Measurements from ENCODE around the gene SHC2.

SHC2 gene

DNA sequence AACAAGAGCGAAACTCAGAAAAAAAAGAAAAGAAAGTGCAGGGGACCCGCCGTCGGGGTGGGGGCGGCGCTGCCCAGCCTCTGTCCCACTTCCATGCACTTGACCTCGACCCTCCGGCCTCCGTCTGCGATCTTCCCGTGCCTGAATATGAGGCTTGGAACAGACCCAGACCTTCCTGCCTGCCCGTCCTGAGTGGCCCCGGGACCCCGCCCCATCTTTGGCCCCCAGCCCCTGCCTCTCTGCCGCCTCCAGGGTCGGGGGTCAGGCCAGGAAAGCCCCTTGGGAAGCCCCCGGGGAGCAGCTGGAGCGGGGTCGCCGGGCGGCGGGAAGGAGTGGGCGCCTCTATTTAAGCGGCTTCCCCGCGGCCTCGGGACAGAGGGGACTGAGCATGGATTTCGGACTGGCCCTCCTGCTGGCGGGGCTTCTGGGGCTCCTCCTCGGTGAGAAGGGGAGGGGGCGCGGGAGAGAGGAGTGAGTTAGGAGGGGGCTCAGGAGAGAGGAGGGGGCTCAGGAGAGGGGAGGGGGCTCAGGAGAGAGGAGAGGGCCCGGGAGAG lies 35.4 kb upstream of the SHC2 start, which contains the start of gene MADCAM1:
Gene MADCAM1 (plus strand): TSS at position 375 of the 554 bp plus-strand sequence. CDS start 14 bp downstream, at position 389.
- Histone ChIP-seq H2AFZ (ENCODE audit: low read depth, low read length) (no peak within 1 kb of the TSS), H3K4ac (ENCODE audit: low read depth in 1 of 2, low read length in 2 of 2) (no peak within 1 kb of the TSS), H3K9ac (ENCODE audit: low read length) (no peak within 1 kb of the TSS), H3K14ac (ENCODE audit: low read length in 2 of 2) (no peak within 1 kb of the TSS), H4K91ac (ENCODE audit: low read length) (no peak within 1 kb of the TSS), H2BK12ac (ENCODE audit: low read length in 2 of 2) (no peak within 1 kb of the TSS), H3K4me1 (ENCODE audit: control insufficient read depth, insufficient read depth, low read depth, low read length) (peaks cover 16% of the 10 kb centered on the region), H2BK120ac (ENCODE audit: low read depth, low read length) (no peak within 1 kb of the TSS), H3K79me1 (replicated peaks; ENCODE audit: low read length, poor library complexity, severe bottlenecking) (no peaks in the 10 kb centered on the region), H3K18ac (ENCODE audit: low read depth in 1 of 2, low read length in 2 of 2) (no peak within 1 kb of the TSS), H3K27me3 (ENCODE audit: control insufficient read depth in 1 of 2, insufficient read depth in 1 of 2, low read length in 2 of 2) (peaks cover 18 to 24% of the 10 kb centered on the region in 2 experiments), H3K9me3 (ENCODE audit: control insufficient read depth, low read length) (no peaks in the 10 kb centered on the region), H4K8ac (ENCODE audit: low read length) (no peak within 1 kb of the TSS), H2AK5ac (ENCODE audit: low read length, severe bottlenecking) (no peak within 1 kb of the TSS), H3K4me3 (ENCODE audit: insufficient read depth in 1 of 2, low read depth in 1 of 2, low read length in 2 of 2) (no peak within 1 kb of the TSS), H3K23ac (ENCODE audit: low read length in 2 of 2) (no peak within 1 kb of the TSS), H3K4me2 (ENCODE audit: low read length, poor library complexity, severe bottlenecking) (no peak within 1 kb of the TSS), H2BK15ac (ENCODE audit: low read depth, poor library complexity, severe bottlenecking) (peak within 1 kb of the TSS; percentile 38), H2BK5ac (ENCODE audit: low read depth, low read length, poor library complexity, severe bottlenecking) (no peak within 1 kb of the TSS), H3K36me3 (ENCODE audit: control insufficient read depth in 1 of 2, insufficient read depth in 2 of 2, low read depth in 1 of 2, low read length in 2 of 2) (peaks cover 0 to 3% of the 10 kb centered on the region in 2 experiments), H3K27ac (ENCODE audit: low read length, poor library complexity, severe bottlenecking) (no peak within 1 kb of the TSS)
- no peak for DNase-seq
- WGBS: 17% methylated on average over 33 of the region's 33 CpGs

GRCh38 chr19:495402-496111 lies 34.7 kb upstream of the SHC2 start:
- H2BK15ac ChIP-seq (ENCODE audit: low read depth, poor library complexity, severe bottlenecking): peak overlapping the region; percentile 38
- H4K8ac ChIP-seq (ENCODE audit: low read length): no peak overlapping the region
- no peak overlapping the region for H3K9ac ChIP-seq (ENCODE audit: low read length)
- no peak overlapping the region for H3K18ac ChIP-seq (ENCODE audit: low read depth in 1 of 2, low read length in 2 of 2)
- no peak overlapping the region for H3K4me2 ChIP-seq (ENCODE audit: low read length, poor library complexity, severe bottlenecking)
- no peaks in the 10 kb centered on the region for H3K79me1 ChIP-seq (replicated peaks; ENCODE audit: low read length, poor library complexity, severe bottlenecking)
- peaks cover 16% of the 10 kb centered on the region for H3K4me1 ChIP-seq (ENCODE audit: control insufficient read depth, insufficient read depth, low read depth, low read length)
- peaks cover 0 to 3% of the 10 kb centered on the region in 2 experiments for H3K36me3 ChIP-seq (ENCODE audit: control insufficient read depth in 1 of 2, insufficient read depth in 2 of 2, low read depth in 1 of 2, low read length in 2 of 2)
- H2AK5ac ChIP-seq (ENCODE audit: low read length, severe bottlenecking): no peak overlapping the region
- no peak overlapping the region for H2BK120ac ChIP-seq (ENCODE audit: low read depth, low read length)
- H3K23ac ChIP-seq (ENCODE audit: low read length in 2 of 2): no peak overlapping the region
- WGBS: 31% methylated on average over 32 of the region's 32 CpGs
- no peak overlapping the region for H2BK12ac ChIP-seq (ENCODE audit: low read length in 2 of 2)
- H3K14ac ChIP-seq (ENCODE audit: low read length in 2 of 2): no peak overlapping the region
- no peak overlapping the region for H3K4me3 ChIP-seq (ENCODE audit: insufficient read depth in 1 of 2, low read depth in 1 of 2, low read length in 2 of 2)
- H2BK5ac ChIP-seq (ENCODE audit: low read depth, low read length, poor library complexity, severe bottlenecking): no peak overlapping the region
- no peak overlapping the region for H4K91ac ChIP-seq (ENCODE audit: low read length)
- H3K9me3 ChIP-seq (ENCODE audit: control insufficient read depth, low read length): no peaks in the 10 kb centered on the region
- no peak overlapping the region for H3K27ac ChIP-seq (ENCODE audit: low read length, poor library complexity, severe bottlenecking)
- no peak overlapping the region for H2AFZ ChIP-seq (ENCODE audit: low read depth, low read length)
- H3K4ac ChIP-seq (ENCODE audit: low read depth in 1 of 2, low read length in 2 of 2): no peak overlapping the region
- DNase-seq: peak; percentile 43
- peaks cover 18 to 24% of the 10 kb centered on the region in 2 experiments for H3K27me3 ChIP-seq (ENCODE audit: control insufficient read depth in 1 of 2, insufficient read depth in 1 of 2, low read length in 2 of 2)

- no peaks in the 10 kb centered on the region for H3K79me1 ChIP-seq (replicated peaks; ENCODE audit: low read length, poor library complexity, severe bottlenecking)
- no peak overlapping the region for H2BK120ac ChIP-seq (ENCODE audit: low read depth, low read length)
- H2AFZ ChIP-seq (ENCODE audit: low read depth, low read length): no peak overlapping the region
- H3K9me3 ChIP-seq (ENCODE audit: control insufficient read depth, low read length): no peaks in the 10 kb centered on the region
- H2AK5ac ChIP-seq (ENCODE audit: low read length, severe bottlenecking): no peak overlapping the region
- H2BK12ac ChIP-seq (ENCODE audit: low read length in 2 of 2): no peak overlapping the region
- no peak overlapping the region for H3K14ac ChIP-seq (ENCODE audit: low read length in 2 of 2)
- DNase-seq: no peak
- H3K4me1 ChIP-seq (ENCODE audit: control insufficient read depth, insufficient read depth, low read depth, low read length): peaks cover 16% of the 10 kb centered on the region
- H2BK5ac ChIP-seq (ENCODE audit: low read depth, low read length, poor library complexity, severe bottlenecking): no peak overlapping the region
- H4K8ac ChIP-seq (ENCODE audit: low read length): no peak overlapping the region
- H3K4ac ChIP-seq (ENCODE audit: low read depth in 1 of 2, low read length in 2 of 2): no peak overlapping the region
- H3K4me2 ChIP-seq (ENCODE audit: low read length, poor library complexity, severe bottlenecking): no peak overlapping the region
- H3K4me3 ChIP-seq (ENCODE audit: insufficient read depth in 1 of 2, low read depth in 1 of 2, low read length in 2 of 2): no peak overlapping the region
- WGBS: 75% methylated on average over 10 of the region's 10 CpGs
- H3K36me3 ChIP-seq (ENCODE audit: control insufficient read depth in 1 of 2, insufficient read depth in 2 of 2, low read depth in 1 of 2, low read length in 2 of 2): peaks cover 0 to 3% of the 10 kb centered on the region in 2 experiments
- no peak overlapping the region for H2BK15ac ChIP-seq (ENCODE audit: low read depth, poor library complexity, severe bottlenecking)
- H3K27me3 ChIP-seq (ENCODE audit: control insufficient read depth in 1 of 2, insufficient read depth in 1 of 2, low read length in 2 of 2): peaks cover 18 to 24% of the 10 kb centered on the region in 2 experiments
- no peak overlapping the region for H3K23ac ChIP-seq (ENCODE audit: low read length in 2 of 2)
- no peak overlapping the region for H4K91ac ChIP-seq (ENCODE audit: low read length)
- H3K18ac ChIP-seq (ENCODE audit: low read depth in 1 of 2, low read length in 2 of 2): no peak overlapping the region
- H3K9ac ChIP-seq (ENCODE audit: low read length): no peak overlapping the region
- H3K27ac ChIP-seq (ENCODE audit: low read length, poor library complexity, severe bottlenecking): no peak overlapping the region
Observed at GRCh38 chr19:495081-495401, 34.2 kb upstream of the SHC2 start.

DNA sequence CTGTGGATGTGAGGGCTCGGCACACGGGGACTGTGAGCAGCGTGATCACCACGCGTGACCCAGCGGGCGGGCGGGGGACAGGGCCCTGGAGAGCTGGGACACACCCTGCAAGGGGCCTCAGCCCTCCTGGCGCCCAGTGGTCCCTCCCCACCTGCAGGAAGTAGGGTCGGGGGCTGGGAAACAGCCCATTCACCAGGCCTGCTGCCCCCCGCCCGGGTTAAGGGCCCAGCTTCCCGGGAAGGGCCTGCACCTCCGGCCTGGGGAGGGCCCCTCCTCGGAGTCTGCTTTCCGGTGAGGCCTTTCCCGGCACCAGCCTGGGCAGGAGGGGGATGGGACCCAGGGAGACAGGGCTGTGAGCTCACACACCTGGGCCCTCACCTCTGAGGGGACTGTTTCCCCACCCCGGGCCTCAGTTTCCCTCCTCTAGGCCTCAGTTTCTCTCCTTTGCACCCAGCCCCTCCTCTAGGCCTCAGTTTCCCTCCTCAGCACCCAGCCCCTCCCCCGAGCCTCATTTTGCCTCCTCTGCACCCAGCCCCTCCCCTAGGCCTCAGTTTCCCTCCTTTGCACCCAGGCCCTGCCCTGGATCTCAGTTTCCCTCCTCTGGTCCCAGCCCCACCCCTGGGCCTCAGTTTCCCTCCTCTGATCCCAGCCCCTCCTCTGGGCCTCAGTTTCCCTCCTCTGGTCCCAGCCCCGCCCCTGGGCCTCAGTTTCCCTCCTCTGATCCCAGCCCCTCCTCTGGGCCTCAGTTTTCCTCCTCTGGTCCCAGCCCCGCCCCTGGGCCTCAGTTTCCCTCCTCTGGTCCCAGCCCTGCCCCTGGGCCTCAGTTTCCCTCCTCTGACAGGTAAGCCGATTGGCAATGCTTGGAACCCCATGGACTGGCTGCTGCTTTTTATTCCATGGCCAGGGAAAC lies 33.6 kb upstream of the SHC2 start:
- WGBS: 81% methylated on average over 22 of the region's 22 CpGs
- Histone ChIP-seq H2BK12ac (ENCODE audit: low read length in 2 of 2) (peak overlapping the region in 1 of 2 experiments; percentile 15), H2BK15ac (ENCODE audit: low read depth, poor library complexity, severe bottlenecking) (no peak overlapping the region), H3K4me1 (ENCODE audit: control insufficient read depth, insufficient read depth, low read depth, low read length) (peaks cover 20% of the 10 kb centered on the region), H3K27ac (ENCODE audit: low read length, poor library complexity, severe bottlenecking) (no peak overlapping the region), H3K4ac (ENCODE audit: low read depth in 1 of 2, low read length in 2 of 2) (no peak overlapping the region), H2AK5ac (ENCODE audit: low read length, severe bottlenecking) (no peak overlapping the region), H3K79me1 (replicated peaks; ENCODE audit: low read length, poor library complexity, severe bottlenecking) (no peaks in the 10 kb centered on the region), H2BK5ac (ENCODE audit: low read depth, low read length, poor library complexity, severe bottlenecking) (no peak overlapping the region), H3K9ac (ENCODE audit: low read length) (no peak overlapping the region), H4K91ac (ENCODE audit: low read length) (no peak overlapping the region), H3K27me3 (ENCODE audit: control insufficient read depth in 1 of 2, insufficient read depth in 1 of 2, low read length in 2 of 2) (peaks cover 17 to 22% of the 10 kb centered on the region in 2 experiments), H3K4me3 (ENCODE audit: insufficient read depth in 1 of 2, low read depth in 1 of 2, low read length in 2 of 2) (no peak overlapping the region), H3K23ac (ENCODE audit: low read length in 2 of 2) (no peak overlapping the region), H3K14ac (ENCODE audit: low read length in 2 of 2) (no peak overlapping the region), H4K8ac (ENCODE audit: low read length) (no peak overlapping the region), H3K9me3 (ENCODE audit: control insufficient read depth, low read length) (no peaks in the 10 kb centered on the region), H2BK120ac (ENCODE audit: low read depth, low read length) (no peak overlapping the region), H3K18ac (ENCODE audit: low read depth in 1 of 2, low read length in 2 of 2) (no peak overlapping the region), H3K36me3 (ENCODE audit: control insufficient read depth in 1 of 2, insufficient read depth in 2 of 2, low read depth in 1 of 2, low read length in 2 of 2) (peaks cover 0 to 6% of the 10 kb centered on the region in 2 experiments), H2AFZ (ENCODE audit: low read depth, low read length) (no peak overlapping the region), H3K4me2 (ENCODE audit: low read length, poor library complexity, severe bottlenecking) (no peak overlapping the region)
- DNase-seq: no peak
